A549 (cell line): ENCODE results near the gene EXOC6.

Source experiments
- EP300 ChIP-seq, 2 experiments: fragments of >200 bp; sonication (Bioruptor Twin); formaldehyde crosslinking; IDR thresholded peaks; 2 replicates in 1 of 2; 3 replicates in 1 of 2; pipeline ENCODE4 v1.6.1; 2016 to 2017
- ESRRA ChIP-seq: fragments of 150-350 bp; IDR thresholded peaks from 2 replicates; pipeline ENCODE4 v1.6.1; 2014; ENCODE audit warnings: mild to moderate bottlenecking, low read length, borderline replicate concordance

GRCh38 chr10:92938841-92939240 lies 90.5 kb downstream of the EXOC6 start:
- TF ChIP-seq EP300 (IDR thresholded peaks at IDR 0.05) (no peak), ESRRA (no peak)
